Measurements from ENCODE around the gene DCHS1.
"Not testable (repeated sequence)": the region's sequence is repeated elsewhere in the genome, so short reads cannot be mapped to it uniquely, and the experiment has no call there.

DCHS1 gene, protein sequence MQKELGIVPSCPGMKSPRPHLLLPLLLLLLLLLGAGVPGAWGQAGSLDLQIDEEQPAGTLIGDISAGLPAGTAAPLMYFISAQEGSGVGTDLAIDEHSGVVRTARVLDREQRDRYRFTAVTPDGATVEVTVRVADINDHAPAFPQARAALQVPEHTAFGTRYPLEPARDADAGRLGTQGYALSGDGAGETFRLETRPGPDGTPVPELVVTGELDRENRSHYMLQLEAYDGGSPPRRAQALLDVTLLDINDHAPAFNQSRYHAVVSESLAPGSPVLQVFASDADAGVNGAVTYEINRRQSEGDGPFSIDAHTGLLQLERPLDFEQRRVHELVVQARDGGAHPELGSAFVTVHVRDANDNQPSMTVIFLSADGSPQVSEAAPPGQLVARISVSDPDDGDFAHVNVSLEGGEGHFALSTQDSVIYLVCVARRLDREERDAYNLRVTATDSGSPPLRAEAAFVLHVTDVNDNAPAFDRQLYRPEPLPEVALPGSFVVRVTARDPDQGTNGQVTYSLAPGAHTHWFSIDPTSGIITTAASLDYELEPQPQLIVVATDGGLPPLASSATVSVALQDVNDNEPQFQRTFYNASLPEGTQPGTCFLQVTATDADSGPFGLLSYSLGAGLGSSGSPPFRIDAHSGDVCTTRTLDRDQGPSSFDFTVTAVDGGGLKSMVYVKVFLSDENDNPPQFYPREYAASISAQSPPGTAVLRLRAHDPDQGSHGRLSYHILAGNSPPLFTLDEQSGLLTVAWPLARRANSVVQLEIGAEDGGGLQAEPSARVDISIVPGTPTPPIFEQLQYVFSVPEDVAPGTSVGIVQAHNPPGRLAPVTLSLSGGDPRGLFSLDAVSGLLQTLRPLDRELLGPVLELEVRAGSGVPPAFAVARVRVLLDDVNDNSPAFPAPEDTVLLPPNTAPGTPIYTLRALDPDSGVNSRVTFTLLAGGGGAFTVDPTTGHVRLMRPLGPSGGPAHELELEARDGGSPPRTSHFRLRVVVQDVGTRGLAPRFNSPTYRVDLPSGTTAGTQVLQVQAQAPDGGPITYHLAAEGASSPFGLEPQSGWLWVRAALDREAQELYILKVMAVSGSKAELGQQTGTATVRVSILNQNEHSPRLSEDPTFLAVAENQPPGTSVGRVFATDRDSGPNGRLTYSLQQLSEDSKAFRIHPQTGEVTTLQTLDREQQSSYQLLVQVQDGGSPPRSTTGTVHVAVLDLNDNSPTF (N-terminal part only)

DNA sequence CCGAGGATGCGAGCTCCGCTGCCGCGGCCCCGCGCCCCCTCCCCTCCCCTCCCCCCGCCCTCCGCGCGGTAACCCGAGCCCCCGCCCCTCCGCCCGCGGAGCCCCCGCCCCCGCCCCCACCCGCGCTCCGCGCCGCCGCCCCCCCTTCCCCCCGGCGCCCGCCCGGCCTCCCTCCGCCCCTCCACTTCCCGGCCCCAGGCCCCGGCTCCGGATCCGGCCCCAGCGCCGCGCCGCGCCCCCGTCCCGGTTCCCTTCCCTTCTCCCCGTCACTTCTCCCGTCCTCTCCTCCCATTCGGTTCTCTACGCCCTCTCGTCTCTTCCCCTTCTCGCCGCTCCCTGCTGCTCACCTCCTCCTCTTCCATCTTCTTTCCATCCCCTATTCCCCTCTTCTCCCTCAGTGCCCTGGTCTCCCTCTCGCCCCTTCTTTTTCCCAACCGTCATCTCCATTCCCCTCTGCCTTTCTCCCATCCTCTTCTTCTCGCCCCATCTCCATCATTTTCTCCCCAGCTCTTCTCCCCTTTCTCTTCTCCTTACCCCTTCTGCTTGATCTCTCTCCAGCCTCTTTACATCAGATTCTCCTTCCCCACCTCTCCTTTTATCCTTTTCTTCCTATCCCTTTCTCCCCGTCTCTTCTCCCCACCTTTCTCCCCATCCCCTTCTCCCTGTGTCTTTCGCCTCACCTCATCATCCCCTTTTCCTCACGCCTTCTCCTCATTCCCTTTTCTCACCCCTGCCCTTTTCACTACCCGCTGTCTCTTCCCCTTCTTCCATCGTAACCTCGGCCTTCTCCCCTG lies at the start of gene DCHS1:
DCHS1 (minus strand) TSS at position 20 of the 794 bp plus-strand sequence. CDS start 14,196 bp downstream, outside the sequence.
- DNase-seq, result no peak

DNA sequence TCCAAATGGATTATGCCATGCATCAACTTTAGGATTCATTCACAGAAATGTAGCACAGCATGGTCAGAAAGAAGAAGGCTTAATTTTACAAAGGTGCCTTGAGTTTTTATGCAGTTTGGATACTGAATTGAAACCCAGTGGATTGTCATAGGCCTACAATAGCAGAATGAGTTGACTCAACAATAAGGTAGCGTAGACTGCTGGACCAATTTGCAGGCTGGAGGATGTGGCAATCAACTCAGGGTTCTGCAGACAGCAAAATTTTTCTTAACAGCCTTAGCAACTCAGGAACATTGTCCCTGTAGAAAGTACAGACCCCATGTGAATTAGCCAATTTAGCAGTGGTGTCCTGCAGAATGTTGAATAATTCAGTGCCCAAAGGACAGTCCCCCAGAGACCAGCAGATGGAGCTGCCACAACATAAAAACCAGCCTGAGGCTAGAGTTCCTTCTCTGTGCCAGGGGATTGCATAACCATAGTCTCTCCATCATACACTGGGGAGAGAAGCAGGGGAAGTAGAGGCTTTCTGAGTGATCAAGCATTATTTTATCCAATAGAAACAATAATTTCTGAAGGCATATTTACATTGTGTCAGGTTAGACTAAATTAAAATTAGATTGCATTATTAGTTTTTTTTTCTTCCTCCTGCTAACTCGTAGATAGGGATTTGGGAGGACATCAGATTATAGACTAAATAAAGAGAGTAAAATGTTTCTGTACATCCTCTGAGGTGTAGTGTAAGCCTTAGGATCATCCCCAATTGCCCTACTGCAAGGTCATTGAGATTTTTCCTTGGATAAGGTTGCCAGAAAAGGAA lies 47.8 kb upstream of the DCHS1 start:
- peak; percentile 37 for DNase-seq

DNA sequence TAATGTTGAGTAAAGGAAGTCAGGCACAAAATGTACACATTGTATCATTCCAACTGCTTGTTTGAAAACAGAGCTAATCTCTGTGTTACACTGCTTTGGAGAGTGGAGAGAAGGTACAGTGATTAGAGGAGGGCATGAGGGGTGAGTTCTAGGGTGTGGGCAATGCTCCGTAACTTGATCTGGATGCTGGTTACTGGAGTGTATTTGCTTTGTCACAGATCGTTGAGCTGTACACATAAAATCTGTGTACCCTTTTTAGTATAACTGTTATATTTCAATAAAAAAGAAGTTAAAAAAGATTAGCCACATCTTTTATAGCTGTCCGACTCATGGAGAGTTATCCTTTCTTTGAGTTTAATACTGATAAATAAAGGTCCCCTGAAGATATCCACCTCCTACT lies 46.3 kb upstream of the DCHS1 start:
- DNase-seq, result not testable (repeated sequence)

DNA sequence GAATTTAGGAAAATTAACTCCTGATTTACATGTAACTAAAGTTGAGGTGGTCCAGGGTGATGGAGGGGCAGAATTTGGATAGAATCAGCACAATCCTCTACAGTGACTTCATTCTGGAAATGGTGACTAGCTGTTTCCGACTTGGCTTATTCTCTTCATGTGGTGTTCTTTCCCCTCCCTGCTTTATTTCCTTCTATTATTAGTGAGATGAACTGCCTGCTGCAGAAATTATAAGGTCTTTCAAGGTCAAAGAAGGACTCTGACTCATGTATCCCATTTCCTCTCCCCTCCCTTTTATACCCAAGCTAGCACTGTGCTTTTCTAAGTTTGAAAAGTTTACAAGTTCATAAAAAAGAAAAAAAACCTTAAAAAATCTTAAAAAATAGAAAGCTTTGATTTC lies 39.8 kb upstream of the DCHS1 start:
- no peak for DNase-seq

DNA sequence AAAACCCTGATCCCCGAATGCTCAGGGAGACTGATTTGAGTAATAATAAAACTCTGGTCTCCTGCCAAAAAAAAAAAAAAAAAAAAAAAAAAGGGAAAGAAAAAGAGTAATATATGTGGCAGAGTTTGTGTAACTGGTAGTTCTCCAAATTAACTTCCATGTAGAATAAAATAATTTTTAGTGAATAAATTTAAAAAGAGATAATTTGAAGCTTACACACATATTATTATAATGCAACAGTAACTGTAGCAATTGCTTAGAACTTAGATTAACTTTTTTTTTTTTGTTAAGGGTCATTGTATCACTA lies 38.6 kb upstream of the DCHS1 start:
- DNase-seq, result no peak

DNA sequence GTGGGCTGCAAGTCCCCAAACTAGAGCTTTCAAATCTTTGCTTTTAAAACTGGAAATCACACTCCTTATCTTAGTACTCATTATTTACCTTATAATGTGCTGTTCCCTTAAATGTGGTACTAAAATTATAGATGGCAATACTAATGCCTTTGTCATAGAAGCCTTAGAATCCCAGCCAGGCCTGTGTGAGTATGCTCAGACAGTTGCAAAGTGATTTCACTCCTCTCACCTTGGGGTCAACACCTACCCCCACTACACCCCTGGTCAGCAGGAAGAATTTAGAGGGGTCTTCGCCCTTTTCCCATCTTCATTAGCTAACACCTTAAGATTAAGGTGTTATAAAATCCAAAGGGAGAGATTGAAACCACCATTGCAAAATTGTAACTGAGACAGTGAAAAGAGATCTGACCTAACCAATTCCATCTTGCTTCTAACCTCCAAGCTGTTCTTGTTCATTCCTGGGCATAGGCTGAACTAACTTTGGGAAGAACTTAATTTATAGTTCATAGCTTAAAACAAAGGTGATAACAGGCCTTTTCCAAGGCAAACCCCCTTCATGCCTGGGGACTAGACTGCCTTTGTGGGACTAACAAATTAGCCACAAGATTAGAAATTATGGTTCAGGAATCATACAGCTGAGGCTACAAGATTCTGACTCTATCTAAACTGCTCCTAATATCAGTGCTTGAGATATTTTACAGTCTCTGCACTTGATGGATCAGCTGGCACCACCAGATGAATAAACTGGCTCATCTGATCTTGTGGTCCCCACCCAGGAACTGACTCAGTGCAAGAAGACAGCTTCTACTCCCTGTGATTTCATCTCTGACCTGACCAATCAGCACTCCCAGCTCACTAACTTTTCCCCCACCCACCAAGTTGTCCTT lies 38.0 kb upstream of the DCHS1 start:
- no peak for DNase-seq

DNA sequence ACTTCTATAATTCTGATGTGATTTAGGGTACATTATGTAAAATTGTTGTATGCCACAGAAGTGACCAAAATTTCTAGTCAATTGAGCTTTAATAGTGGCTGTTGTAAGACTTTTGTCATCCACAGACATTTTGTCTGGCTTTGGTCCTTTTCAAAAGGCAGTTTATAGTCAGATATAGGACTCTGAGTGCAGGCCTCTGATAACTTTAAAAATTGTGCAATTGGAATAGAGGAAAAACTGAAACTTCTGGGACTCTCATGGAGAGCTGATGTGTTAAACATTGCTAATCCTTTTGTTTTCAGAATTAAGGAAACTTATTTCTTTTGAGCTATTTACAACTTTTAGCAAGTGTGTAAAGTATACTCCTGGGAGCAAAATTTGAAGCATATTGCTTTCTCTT lies 36.5 kb upstream of the DCHS1 start:
- DNase-seq, result no peak

DNA sequence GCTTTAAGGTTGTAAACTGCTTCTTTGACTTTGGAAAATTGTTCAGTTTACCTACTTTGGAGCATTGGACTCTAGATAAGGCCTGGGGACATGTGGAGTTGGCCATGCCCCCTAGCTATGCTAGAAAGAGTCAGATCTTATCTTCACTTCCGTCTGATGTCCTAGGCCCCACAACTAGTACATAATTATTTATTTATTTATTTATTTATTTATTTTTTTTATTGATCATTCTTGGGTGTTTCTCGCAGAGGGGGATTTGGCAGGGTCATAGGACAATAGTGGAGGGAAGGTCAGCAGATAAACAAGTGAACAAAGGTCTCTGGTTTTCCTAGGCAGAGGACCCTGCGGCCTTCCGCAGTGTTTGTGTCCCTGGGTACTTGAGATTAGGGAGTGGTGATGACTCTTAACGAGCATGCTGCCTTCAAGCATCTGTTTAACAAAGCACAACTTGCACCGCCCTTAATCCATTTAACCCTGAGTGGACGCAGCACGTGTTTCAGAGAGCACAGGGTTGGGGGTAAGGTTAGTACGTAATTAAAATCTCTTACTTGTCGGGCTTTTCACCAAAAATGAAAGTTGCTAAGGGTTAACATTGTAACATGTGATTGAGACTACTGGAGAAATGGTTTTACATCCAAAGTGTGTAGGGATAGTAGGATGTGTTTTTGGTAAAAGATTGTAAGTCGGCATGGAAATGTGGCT lies 35.0 kb upstream of the DCHS1 start:
- DNase-seq, result not testable (repeated sequence)

DNA sequence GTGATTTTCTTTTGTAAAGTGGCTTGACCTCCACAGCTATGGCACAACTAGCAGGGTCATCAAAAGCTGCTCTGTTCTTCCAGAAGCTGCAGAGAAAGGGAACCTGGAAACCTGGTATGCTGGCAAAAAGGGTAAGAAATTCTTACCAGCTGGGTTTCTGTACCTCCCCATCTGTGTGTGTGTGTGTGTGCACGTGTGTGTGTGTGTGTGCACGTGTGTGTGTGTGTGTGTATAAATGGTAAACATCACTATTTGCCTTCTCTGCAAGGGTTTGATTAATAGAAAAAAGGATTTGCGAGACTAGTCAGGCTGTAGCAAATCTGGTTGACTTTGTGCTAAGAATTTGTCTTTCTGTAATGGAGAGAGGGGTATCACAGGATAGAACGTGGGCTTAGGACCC lies 32.3 kb upstream of the DCHS1 start:
- no peak for DNase-seq

DNA sequence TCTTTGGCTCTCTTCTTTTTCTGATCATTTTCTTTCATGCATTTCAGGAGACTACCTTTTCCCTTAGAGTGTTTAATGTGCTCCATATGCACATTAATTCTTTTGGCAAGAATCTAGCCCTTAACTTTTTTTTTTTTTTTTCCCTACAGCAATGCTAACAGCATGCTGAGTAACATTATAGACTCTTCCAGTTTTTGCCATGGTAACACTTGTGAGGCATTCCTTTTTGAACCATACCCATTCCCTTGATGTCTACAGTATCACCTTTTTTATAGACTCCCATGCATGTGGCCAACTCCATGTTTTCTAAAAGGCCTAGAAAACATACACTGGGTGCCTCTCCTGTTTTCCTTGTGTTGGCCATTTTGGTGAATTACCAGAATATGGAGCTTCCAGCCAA lies 30.4 kb upstream of the DCHS1 start:
- no peak for DNase-seq

DNA sequence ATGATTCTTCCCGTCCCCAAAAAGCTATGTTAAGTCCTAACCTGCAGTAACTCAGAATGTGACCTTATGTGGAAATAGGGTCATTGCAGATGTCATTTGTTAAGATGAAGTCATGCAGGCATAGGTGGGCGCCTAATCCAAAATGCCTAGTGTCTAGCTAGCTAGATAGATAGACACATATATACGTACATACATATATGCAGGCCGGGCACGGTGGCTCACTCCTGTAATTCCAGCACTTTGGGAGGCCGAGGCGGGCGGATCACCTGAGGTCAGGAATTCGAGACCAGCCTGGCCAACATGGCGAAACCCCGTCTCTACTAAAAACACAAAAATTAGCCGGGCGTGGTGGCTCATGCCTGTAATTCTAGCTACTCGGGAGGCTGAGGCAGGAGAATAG lies 28.5 kb upstream of the DCHS1 start:
- DNase-seq, result not testable (repeated sequence)

DNA sequence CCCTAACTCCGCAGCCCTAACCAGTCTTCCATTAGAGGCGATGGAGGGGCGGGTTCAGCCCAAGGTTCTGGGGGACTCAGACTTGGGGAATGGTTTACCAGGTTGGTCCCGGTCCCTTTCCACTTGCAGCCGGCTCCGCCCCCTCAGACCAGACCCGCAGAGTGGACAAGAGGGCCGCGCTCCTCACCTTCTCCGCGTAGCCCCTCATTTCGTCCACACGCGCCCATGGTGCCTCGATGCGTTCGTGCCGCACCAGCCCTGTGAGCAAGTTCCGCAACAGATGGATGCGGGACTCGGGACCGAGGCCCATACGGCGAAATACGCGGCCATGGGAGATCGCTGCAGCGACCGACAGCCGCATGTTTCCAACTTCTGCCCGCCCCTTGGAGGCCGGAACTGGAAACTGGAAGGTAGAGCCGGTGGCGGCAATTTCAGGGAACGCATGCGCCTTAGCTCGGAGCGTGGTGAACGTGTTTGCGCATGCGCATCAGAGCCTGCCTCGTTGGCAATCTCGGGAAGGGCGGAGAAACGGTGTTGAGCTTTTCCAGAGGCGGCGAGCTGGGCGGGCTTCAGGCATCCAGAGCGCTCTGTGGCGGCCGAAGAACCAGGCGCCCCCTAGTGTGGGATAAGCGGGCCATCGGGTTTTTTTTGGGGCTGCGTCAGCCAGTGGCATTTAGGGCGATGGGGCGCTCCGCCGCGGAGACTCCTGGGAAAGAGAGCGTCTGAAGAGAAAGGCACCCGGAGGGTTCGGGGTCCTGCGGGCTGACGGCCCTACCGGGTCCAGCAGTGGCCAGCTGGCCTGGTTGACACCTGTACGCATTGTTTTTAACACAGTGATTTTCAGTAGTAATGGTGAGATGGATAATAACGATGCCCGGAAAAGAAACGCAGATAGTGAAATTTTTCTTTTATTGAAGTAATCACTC lies 27.6 kb upstream of the DCHS1 start, which contains the start of gene MRPL17:
MRPL17 (minus strand) TSS at position 405 of the 926 bp plus-strand sequence; CDS start at position 361, 44 bp downstream.
- DNase-seq, result peak; percentile 99

DNA sequence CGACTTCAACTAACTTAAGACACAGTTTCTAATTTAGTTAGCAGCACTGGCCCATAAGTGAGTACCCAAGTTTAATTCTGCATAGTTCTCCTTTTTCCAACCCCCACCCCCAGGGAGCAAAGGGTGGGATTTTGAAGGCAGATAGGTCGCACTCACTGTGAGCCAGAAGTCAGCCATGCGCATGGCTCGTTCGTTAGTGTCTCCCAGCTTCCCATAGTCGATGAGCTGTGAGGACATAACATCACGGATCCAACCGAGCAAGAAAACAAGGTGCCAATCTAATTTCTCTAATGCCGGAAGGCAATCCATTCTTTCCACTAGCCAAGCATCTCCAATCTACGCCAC lies 27.0 kb upstream of the DCHS1 start:
- no peak for DNase-seq

DNA sequence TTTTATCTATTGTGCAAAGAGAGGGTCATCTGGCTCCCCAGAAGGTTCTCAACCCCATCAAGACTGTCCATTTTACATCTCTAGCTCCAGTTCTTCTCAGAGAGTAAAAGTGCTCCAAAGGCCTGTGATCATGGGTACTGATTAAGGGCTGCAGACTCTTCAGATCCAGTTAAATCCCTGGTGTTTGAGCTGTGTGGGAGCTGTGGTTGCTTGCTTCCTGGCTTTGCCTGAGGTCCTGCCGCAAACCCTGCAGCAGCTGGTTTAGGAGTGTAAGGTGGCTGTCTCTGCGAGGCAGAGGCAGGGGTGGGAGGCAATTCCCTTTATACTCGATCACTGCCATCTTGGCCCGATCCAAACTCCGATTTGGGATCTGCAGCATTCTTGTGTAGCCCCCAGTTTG lies 26.3 kb upstream of the DCHS1 start:
- no peak for DNase-seq

DNA sequence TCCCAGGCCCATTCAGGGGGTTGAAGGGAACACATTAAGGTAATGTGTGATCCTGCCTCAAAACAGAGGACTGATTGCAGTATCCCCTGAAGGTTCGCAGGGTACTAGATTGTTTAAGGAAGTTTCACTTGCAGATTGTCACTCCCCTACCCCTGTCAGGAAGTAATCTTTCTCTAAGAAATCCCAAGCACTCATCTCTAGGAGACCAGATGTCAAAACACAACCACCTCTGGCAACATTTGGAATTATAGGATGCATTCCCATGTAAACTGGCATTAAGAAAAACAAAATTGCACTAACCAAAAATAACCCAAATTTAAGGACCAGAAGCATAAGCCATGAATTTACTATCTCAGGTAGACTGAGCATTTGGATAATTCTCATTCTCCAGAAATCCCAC lies 25.9 kb upstream of the DCHS1 start:
- no peak for DNase-seq

DNA sequence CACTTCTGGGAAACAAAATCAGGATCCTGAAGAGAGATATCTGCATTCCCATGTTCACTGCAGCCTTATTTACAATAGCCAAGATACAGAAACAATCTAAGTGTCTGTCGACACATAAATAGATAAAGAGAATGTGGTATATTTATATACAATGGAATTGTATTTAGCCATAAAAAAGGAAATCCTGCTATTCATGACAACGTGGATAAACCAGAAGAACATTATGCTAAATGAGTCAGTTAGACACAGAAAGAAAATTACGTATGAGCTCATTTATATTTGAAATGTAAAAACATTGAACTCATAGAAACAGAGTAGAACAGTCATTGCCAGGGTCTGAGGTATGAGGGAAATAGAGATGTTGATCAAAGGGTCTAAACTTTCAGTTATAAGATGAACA lies 21.4 kb upstream of the DCHS1 start:
- DNase-seq, result no peak

DNA sequence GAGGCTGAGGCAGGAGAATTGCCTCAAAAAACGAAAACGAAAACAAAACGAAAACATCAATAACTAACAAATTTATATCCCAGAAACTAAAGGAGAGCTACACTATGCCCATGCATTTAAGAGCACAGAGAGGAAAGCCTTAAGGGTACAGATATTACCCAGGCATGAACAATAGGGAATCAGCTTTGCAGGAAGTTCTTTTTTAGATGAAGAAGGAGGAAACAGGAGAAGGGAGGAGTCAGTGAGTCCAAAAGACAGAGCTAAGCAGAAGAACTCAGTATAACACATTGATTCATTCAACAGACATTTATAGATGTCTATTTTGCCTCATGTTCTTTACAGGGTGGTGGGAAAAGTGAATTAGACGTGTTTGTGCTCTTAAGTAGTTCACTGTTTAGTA lies 19.3 kb upstream of the DCHS1 start:
- DNase-seq, result no peak

DNA sequence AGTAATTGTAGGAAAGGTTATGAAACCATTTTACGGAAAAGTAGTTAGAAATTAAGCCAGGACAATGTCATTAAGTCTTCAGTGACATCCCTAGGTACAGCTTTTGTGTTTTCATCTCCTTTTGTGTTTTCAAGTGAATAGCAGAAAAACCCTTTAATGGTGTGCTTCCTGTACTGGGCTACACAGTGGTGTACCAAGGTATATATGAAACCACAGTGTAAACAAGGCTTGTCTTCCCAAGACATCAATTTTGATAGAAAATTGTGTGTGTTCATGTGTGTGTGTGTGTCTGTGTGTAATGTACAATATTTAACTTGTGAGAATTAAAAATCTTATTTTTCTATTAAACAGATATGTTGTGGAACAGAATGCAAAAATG lies 18.6 kb upstream of the DCHS1 start:
- DNase-seq, result no peak
